Activated CD4-positive, alpha-beta T cell treated with anti-CD3 and anti-CD28 coated beads, Interleukin-2, amount 50 U/mL, for 1 hour (primary cell): Measurements from ENCODE around the gene CNPPD1.
"Not testable (repeated sequence)": the region's sequence is repeated elsewhere in the genome, so short reads cannot be mapped to it uniquely, and the experiment has no call there.

Experiments
- DNase-seq: peaks from one replicate; pipeline ENCODE4 v3.0.0-alpha.2; 2020

Gene CNPPD1

DNA sequence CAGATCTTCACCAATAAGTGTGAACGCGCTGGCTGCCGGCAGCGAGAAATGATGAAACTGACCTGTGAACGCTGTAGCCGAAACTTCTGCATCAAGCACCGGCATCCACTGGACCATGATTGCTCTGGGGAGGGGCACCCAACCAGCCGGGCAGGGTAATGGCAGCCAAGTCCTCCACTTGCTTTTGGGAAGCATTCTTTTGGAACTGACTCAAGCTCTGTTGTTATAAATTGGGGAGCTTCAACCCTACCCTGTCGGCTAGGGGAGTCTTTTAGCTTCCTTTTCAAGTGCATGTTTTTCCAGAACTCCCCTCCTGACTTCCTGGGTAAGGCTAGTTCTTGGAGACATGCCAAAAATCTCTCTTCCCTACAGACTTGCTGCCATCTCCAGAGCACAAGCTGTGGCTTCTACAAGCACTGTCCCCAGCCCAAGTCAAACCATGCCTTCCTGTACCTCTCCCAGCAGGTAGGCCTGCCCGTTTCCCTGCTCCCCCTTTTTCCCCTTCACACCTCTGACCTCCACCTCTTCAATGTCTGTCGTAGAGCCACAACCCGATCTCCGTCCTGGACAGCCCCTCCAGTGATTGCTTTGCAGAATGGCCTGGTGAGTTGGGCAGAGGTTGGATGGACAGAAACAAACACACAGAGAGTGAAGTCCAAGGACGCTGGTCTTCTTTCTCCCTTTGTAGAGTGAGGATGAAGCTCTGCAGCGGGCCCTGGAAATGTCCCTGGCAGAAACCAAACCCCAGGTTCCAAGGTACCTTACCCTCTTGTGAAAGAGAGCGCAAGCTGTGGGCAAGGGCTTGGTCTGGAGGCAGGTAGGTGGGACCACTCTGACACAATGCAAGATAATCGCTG is 31.4 kb upstream of the CNPPD1 start:
- no peak for DNase-seq

DNA sequence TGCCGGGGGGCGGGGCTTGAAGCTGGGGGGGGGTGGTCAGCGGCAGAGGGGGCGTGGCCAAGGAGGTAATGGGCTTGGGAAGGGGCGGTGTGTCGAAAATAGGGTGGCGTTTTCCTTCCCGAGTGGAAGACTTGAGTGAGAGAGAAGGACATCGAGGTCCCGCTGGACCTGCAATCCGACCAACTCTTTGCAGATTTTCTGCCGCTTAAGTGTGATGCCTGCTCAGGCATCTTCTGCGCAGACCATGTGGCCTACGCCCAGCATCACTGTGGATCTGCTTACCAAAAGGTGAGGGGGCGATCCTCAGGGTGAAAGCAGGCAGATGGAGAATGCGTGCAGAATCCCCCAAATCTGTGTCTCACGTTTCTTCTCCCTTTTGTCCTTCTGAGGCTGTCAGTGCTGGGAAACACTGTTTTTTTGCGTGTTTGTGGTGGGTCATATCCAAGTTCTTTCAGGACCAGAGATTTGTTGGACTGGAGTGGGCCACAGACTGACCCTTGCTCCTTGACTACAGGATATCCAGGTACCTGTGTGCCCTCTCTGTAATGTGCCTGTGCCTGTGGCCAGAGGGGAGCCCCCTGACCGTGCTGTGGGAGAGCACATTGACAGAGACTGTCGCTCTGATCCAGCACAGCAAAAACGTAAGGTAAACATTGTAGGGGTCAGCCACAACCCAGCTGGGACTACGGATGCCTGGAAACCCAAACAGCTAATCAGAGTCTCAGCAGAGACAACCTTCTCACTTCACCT is 30.6 kb upstream of the CNPPD1 start:
- no peak for DNase-seq

DNA sequence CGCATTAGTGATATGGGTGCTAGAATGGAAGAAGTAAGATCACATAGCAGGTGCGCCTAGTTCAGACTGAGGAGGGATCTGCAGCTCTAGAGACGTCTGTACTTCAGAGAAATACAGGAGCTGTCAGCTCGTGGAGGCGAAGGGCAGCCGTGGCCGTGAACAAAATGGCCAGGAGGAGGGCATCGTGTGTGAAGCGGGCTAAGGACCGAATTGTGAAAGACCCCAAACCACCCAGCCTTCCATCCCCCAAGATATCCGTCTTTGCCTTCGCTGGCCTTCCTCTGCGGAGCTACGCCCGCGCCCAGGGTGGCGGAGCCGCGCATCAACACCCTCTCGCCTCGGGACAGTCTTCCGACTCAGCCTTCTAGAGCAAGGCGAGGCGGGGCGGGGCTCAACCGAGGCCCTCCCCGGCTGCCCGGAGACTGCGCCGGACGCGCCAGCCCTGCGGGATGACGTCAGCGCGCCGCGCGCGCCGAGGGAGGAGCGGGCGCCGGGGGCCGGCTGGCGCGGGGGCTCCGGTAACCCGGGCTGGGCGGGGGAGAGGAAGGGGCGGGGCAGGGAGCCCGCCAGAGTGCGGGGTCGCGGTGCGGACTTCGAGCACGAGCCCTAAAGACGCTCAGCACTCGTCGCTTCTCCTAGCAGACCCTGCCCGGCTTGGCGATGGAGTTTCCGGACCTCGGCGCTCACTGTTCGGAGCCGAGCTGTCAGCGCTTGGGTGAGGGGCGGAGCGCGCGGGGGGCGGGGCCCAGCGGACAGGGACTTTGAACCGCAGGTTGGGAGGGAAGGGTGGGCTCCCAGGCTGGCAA is 29.8 kb upstream of the CNPPD1 start, which contains the start of gene ZFAND2B:
ZFAND2B (plus strand) TSS at position 455 of the 806 bp plus-strand sequence; CDS start at position 661, 206 bp downstream.
- DNase-seq = peak; percentile 94

DNA sequence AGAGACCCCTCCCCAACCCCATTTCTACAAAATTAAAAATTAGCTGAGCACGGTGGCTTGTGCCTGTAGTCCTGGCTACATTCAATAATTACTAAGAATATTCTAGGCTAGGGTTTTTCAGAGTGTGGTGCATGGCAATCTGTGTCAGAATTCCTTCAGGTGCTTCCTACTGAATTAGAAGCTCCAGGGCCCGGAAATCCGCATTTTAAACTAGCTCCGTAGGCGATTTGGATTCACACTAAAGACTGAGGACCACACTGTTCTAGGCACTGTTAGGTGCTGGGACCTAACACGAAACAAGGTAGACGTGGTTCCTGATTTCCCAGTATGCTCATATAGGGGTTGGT is 29.2 kb upstream of the CNPPD1 start:
- no peak for DNase-seq

DNA sequence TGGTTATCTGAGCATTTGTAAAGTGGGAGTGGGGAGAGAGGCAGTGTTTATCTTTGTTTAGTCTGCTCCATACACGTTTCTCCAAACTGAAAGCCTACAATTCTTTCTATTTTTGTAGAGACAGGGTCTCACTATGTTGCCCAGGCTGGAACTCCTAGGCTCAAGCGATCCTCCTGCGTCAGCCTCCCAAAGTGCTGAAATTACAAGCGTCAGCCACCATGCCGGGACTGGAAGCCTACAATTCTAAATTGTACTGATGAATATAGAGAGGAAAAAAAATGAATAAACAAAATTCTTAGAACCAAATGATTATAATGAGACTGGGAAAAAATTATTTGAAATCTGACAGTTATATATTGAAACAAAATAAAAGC is 28.4 kb upstream of the CNPPD1 start:
- no peak for DNase-seq

DNA sequence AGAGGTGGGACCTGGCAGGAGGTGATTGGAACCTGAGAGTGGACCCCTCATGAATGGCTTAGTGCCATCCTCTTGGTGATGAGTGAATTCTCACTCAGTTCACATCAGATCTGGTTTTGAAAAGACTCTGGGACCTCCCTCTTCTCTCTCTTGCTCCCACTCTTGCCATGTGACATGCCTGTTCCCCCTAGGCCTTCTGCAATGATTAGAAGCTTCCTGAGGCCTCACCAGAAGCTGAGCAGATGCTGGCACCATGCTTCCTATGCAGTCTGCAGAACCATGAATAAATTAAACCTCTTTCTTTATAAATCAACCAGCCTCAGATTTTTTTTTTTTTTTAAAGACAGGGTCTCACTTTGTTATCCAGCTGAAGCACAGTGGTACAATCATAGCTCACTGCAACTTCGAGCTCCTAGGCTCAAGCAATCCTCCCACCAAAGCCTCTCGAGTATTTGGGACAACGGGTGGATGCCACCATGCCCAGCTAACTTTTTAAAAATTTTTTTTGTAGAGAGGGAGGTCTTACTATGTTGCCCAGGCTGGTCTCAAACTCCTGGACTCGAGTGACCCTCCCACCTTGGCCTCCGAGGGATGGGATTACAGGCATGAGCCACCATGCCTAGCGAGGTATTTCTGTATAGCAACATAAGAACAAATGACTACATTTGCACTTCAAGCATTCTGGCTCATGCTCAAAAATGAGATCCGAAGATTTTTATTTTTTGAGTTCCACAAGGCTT is 27.9 kb upstream of the CNPPD1 start:
- DNase-seq = no peak

DNA sequence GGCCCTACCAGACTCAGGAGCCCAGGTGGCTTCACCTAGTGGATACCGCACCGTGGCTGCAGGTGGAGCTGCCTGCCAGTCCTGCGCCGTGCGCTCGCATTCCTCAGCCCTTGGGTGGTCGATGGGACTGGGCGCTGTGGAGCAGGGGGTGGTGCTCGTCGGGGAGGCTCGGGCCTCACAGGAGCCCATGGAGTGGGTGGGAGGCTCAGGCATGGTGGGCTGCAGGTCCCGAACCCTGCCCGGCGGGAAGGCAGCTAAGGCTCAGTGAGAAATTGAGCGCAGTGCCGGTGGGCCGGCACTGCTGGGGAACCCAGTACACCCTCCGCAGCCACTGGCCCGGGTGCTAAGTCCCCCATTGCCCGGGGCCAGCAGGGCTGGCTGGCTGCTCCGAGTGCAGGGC is 24.6 kb upstream of the CNPPD1 start:
- not testable (repeated sequence) for DNase-seq

DNA sequence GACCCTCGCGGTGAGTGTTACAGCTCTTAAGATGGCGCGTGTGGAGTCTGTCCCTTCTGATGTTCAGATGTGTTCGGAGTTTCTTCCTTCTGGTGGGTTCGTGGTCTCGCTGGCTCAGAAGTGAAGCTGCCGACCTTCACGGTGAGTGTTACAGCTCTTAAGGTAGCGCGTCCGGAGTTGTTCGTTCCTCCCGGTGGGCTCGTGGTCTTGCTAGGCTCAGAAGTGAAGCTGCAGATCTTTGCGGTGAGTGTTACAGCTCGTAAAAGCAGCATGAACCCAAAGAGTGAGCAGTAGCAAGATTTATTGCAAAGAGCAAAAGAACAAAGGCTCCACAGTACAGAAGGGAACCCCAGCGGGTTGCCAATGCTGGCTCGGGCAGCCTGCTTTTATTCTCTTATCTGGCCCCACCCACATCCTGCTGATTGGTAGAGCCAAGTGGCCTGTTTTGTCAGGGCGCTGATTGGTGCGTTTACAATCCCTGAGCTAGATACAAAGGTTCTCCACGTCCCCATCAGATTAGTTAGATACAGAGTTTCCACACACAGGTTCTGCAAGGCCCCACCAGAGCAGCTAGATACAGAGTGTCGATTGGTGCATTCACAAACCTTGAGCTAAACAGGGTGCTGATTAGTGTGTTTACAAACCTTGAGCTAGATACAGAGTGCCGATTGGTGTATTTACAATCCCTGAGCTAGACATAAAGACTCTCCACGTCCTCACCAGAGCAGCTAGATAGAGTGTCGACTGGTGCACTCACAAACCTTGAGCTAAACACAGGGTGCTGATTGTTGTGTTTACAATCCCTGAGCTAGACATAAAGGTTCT is 24.0 kb upstream of the CNPPD1 start:
- DNase-seq = not testable (repeated sequence)

DNA sequence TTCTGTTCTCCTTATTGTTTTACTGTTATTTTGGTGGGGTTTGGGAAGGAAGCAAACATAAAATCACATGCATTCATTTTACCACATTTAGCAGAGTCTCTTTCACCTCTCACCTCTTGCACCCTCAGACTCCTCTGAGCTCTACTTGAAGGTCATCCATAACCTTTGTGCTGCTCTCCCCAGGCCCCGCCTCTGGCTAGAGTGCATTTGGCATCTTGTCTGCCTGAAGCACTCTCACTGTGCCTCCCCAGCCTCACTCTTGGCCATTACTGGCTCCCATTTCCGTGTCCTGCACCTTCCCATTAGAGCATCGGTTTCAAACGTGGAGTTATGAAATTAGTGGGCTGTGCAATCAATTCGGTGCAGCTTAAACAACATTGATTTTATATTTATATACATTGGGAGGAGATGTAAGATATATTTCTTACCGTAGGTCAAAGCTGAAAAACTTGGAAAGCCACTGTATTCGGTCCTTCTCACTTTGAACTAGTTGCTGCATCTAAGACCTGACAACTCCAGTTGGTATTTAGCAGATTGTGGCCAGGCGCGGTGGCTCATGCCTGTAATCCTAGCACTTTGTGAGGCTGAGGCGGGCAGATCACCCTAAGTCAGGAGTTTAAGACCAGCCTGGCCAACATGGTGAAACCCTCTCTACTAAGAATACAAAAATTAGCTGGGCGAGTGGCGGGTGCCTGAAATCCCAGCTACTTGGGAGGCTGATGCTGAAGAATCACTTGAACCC is 22.9 kb upstream of the CNPPD1 start:
- DNase-seq = no peak

DNA sequence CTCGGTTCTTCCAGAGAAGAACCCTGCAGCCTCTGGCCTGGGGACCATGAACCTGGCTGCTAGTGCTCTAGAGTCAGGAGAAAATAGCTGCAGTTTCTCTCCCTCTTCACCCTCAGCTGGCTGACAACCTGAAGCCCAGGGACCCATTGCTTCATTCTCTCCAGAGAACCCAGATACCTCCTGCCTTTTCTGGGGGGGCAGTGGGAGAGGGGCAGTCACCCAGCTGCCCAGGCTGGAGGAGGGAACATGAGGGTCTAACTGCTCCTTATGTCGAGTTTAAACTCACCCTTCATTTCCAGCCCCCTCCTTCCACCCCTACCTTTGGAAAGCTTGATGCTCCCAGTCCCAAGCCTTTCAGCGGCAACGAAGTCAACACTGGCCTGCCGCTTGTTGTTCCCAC is 22.2 kb upstream of the CNPPD1 start:
- DNase-seq = no peak

DNA sequence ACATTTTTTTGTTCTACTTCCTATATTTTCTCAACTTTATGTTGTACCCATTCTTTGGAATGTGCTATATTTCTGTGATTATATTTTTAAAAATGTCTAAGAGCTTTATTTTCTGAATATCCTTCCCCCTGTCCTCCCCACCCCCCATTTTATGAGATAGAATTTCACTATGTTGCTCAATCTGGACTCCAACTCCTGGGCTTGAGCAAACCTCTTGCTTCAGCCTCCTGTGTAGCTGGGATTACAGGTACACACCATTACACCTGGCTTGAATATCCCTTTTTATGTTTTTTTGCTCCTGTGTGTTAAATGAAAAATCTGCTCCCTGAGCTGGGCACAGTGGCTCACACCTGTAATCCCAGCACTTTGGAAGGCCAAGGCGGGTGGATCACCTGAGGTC is 20.7 kb upstream of the CNPPD1 start:
- no peak for DNase-seq

DNA sequence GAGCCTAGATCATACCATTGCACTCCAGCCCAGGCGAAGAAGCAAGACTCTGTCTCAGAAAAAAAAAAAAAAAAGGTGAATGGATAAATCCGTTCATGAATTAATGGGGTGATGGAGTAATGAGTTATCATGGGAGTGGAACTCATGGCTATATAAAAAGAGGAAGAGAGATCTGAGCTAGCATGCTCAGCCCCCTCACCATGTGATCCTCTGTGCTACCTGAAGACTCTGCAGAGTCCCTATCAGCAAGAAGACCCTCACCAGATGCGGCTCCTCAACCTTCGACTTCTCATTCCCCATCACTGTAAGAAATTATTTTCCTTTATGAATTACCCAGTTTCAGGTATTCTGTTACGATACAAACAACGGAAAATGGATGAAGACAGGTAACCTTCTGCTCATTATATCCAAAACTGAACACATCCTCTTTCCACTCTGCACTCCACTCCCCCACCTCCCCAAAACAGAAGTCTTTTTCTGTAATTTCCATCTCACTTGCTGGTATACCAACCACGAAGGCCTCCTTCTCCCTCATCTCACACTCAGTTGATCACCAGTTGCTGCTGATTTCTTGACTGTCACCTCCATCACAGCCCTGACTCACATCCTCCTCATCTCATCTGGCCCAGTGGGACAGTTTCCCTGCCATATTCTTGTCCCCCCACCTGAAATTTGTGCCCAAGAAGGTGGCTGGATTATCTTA is 10.2 kb upstream of the CNPPD1 start:
- no peak for DNase-seq

DNA sequence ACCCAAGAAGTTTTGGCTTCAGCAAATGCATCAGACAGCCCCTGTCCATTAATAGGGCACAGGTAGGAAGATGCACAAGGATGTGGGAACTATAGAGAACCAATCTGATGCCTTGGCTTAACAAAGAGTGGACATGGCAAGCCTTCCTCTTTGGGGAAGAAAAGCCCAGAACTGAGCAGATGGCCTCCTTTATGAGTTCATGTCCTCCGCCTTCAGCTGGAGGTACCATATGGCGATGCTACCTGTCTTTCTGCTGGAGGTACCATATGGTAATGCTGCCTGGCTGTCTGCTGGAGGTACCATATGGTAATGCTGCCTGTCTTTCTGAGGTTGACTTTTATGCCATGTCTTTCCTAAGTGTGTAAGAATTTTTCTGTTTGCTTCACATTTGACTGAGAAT is 7.4 kb upstream of the CNPPD1 start:
- DNase-seq = no peak

DNA sequence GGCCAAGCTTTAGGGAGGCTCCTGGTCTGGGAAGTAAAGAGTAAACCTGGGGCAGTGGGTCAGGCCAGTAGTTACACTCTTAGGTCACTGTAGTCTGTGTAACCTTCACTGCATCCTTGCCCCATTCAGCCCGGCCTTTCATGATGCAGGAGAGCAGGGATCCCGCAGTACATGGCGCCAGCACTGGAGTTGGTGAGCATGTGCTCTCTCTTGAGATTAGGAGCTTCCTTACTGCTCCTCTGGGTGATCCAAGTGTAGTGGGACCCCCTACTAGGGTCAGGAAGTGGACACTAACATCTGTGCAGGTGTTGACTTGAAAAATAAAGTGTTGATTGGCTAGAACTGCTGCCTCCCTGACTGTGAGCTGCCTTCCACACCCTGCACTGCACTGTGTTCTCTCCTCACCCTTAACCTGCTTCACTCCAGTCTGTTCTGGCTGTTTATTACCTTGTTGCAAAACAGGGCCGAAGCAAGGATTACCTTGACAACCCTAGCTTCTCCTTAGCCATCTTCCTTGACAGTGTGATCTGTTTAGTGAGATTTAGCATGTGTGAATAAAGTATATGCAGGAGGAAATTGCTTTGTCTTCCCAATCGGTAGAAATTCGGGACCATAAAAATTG is 6.5 kb upstream of the CNPPD1 start:
- DNase-seq = no peak

DNA sequence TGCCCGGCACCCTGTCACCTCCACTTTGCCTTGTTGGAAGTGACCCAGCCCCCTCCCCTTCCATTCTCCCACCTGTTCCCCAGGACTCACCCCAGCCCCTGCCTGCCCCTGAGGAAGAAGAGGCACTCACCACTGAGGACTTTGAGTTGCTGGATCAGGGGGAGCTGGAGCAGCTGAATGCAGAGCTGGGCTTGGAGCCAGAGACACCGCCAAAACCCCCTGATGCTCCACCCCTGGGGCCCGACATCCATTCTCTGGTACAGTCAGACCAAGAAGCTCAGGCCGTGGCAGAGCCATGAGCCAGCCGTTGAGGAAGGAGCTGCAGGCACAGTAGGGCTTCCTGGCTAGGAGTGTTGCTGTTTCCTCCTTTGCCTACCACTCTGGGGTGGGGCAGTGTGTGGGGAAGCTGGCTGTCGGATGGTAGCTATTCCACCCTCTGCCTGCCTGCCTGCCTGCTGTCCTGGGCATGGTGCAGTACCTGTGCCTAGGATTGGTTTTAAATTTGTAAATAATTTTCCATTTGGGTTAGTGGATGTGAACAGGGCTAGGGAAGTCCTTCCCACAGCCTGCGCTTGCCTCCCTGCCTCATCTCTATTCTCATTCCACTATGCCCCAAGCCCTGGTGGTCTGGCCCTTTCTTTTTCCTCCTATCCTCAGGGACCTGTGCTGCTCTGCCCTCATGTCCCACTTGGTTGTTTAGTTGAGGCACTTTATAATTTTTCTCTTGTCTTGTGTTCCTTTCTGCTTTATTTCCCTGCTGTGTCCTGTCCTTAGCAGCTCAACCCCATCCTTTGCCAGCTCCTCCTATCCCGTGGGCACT is 5.8 kb upstream of the CNPPD1 start:
- no peak for DNase-seq

DNA sequence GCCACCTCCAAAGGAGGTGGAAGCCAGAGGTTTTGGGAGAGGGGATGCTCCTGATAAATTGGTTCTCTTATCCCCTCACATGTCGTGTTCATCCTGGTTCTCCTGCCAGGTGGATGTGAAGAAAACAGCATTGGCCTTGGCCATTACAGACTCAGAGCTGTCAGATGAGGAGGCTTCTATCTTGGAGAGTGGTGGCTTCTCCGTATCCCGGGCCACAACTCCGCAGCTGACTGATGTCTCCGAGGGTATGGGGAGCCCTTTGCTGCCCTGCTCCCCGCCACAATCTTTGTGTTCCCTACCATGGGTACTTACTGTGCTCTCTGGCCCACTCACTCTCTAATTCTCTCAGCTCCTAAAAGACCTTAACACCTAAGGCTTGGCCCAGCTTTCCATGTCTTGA is 4.8 kb upstream of the CNPPD1 start:
- no peak for DNase-seq

DNA sequence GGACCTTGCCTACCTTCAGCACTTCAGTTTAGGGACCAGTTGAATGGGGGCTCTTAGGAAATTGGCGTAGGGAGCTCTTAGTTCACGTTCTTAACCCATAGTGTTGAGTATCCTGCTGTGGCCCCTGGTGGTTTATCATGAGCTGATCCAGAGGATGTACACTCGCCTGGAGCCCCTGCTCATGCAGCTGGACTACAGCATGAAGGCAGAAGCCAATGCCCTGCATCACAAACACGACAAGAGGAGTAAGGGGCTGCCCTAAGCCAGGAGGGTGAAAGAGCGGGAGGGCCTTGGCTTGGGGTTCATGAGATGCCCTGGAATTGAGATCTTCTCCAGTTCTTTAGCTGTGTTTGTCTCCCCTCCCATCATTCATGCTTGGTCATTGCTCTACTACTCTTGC is 4.2 kb upstream of the CNPPD1 start:
- DNase-seq = no peak

DNA sequence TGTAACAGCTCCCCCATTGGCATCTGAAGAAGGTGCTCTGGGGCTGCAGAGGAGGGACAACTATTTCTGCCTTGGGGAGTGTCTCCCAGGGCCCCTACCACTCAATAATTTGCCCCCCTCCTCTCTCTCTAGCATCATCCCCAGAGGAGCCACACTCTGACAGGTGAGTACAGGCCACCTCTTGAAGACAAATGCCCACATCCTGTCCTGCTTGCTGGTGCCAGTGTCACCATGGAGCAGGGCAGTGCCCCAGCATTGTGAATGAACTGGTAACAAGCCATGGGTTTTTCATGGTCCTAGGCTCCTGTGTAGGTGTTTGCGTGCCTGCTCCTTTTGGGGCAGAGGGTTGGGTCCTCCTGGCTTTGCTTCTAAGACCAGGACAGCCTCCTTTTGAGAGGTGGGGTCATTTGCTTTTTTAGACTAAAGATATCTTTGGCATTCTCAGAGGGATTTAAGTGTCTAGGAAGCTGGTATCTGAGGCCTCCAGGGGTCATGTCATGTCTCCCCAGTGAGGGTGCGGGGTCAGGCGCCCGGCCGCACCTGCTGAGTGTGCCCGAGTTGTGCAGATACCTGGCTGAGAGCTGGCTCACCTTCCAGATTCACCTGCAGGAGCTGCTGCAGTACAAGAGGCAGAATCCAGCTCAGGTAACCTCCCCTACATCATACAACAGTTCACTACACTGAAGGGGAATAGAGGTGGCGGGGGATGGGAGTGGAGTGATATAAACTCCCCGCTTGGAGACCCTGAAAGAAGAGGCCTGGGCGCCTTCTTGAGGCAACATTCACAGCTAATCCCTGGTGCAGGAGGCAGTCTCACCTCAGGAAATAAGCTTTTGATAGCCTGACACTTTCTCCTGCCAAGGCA is 3.1 kb upstream of the CNPPD1 start:
- DNase-seq = no peak
